ENCODE data around the gene MYOCOS. TPM values are rescaled to one million over a fixed set of nuclear protein-coding genes. Genes with fewer than 3 reads are reported as not detected.

Gene MYOCOS
- not detected in 2 replicates for total RNA-seq

DNA sequence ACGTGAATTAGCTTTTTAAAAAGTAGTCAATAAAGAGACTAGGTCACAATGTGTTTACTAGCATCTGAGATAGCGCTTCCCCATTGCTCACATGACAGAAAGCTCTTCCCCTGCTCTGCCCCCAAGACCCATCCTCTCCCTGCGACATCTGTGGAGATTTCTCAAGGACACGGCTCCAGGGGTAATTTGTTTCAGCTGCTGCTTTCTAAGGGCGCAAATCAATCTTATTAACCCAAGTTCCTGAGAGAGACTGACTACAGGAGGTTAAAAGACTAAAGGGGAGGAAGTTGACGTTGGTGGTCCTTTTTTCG is at the start of gene MYOCOS:
Gene MYOCOS, plus strand, starts transcription at position 92 of the 311 bp plus-strand sequence. CDS start 1,641 bp downstream, outside the sequence.

GRCh38 chr1:171652234-171652822 is 30.3 kb downstream of the MYOCOS start, which contains the start of gene MYOC:
MYOC (minus strand) TSS chr1:171652688; CDS start chr1:171652611, 77 bp downstream.

Other genes starting within 250 kb of the MYOCOS start
- gene PRRC2C, start 136.7 kb upstream of the MYOCOS start, total RNA-seq, result 51.7 and 54.3 TPM in 2 replicates
- gene MYOC, start 30.4 kb downstream of the MYOCOS start, total RNA-seq, result 0.10 TPM in 1 of 2 replicates, not detected in the other
- gene VAMP4, start 119.8 kb downstream of the MYOCOS start, total RNA-seq, result 4.6 and 8.3 TPM in 2 replicates
- gene METTL13, start 159.4 kb downstream of the MYOCOS start, total RNA-seq, result 19.0 and 20.7 TPM in 2 replicates
- gene DNM3, start 219.3 kb downstream of the MYOCOS start, total RNA-seq, result 0.05 and 0.44 TPM in 2 replicates

Data from cardiac ventricle fibroblast (primary cell).